Stimulated activated CD8-positive, alpha-beta memory T cell treated with anti-CD3 and anti-CD28 coated beads, Interleukin-12 subunit alpha, Interleukin-12 subunit beta, amount 100 ng/mL, for 4 hours (primary cell): ENCODE measurements around the gene TMEM132D.

Experiments
- DNase-seq: peaks from one replicate; pipeline ENCODE4 v3.0.0-alpha.2; 2020; ENCODE audit warnings: low read depth

TMEM132D gene

GRCh38 chr12:129339336-129339735 lies 564.5 kb downstream of the TMEM132D start:
- DNase-seq, result no peak

- DNase-seq, result no peak
These were observed 566.4 kb downstream of the TMEM132D start for GRCh38 chr12:129337413-129337812.

GRCh38 chr12:129335773-129336172 lies 568.1 kb downstream of the TMEM132D start:
- DNase-seq, result no peak

GRCh38 chr12:129332286-129332685 lies 571.5 kb downstream of the TMEM132D start:
- DNase-seq, result no peak

GRCh38 chr12:129331356-129332085 lies 572.3 kb downstream of the TMEM132D start:
- DNase-seq, result no peak

GRCh38 chr12:129328235-129328634 lies 575.6 kb downstream of the TMEM132D start:
- no peak for DNase-seq

GRCh38 chr12:129325566-129325965 lies 578.3 kb downstream of the TMEM132D start:
- no peak for DNase-seq

- DNase-seq, result no peak
These were observed 591.8 kb downstream of the TMEM132D start for GRCh38 chr12:129312048-129312447.

- DNase-seq, result no peak
These were observed 593.5 kb downstream of the TMEM132D start for GRCh38 chr12:129310346-129310745.

- DNase-seq, result no peak
These were observed 598.0 kb downstream of the TMEM132D start for GRCh38 chr12:129305851-129306250.

- no peak for DNase-seq
These were observed 599.3 kb downstream of the TMEM132D start for GRCh38 chr12:129304529-129304928.

GRCh38 chr12:129300011-129300410 lies 603.8 kb downstream of the TMEM132D start:
- no peak for DNase-seq

- DNase-seq, result no peak
These were observed 604.9 kb downstream of the TMEM132D start for GRCh38 chr12:129298921-129299320.

- no peak for DNase-seq
These were observed 607.2 kb downstream of the TMEM132D start for GRCh38 chr12:129296671-129297070.

- DNase-seq, result no peak
These were observed 609.0 kb downstream of the TMEM132D start for GRCh38 chr12:129294868-129295267.

- DNase-seq, result no peak
These were observed 624.1 kb downstream of the TMEM132D start for GRCh38 chr12:129279771-129280170.

GRCh38 chr12:129276361-129277060 lies 627.3 kb downstream of the TMEM132D start:
- DNase-seq, result no peak

- no peak for DNase-seq
These were observed 633.9 kb downstream of the TMEM132D start for GRCh38 chr12:129269756-129270495.

- DNase-seq, result no peak
These were observed 645.0 kb downstream of the TMEM132D start for GRCh38 chr12:129258781-129259318.

GRCh38 chr12:129257524-129257923 lies 646.3 kb downstream of the TMEM132D start:
- DNase-seq, result no peak

- no peak for DNase-seq
These were observed 657.2 kb downstream of the TMEM132D start for GRCh38 chr12:129246630-129247029.

GRCh38 chr12:129245769-129246168 lies 658.1 kb downstream of the TMEM132D start:
- DNase-seq, result no peak

- DNase-seq, result no peak
These were observed 662.0 kb downstream of the TMEM132D start for GRCh38 chr12:129241852-129242251.
